GM12873 (cell line): Measurements from ENCODE around the gene NME3.

Experiments used
- CTCF ChIP-seq: IDR thresholded peaks from 2 replicates; pipeline ENCODE4 v1.5.1; 2012; ENCODE audit warnings: low read depth, mild to moderate bottlenecking, moderate library complexity, low read length, control low read depth; ENCODE audit not compliant: insufficient read depth; ENCODE audit errors: missing control alignments

NME3 gene

GRCh38 chr16:1808691-1809090, 37.3 kb upstream of the NME3 start:
- no peak for TF ChIP-seq CTCF

DNA sequence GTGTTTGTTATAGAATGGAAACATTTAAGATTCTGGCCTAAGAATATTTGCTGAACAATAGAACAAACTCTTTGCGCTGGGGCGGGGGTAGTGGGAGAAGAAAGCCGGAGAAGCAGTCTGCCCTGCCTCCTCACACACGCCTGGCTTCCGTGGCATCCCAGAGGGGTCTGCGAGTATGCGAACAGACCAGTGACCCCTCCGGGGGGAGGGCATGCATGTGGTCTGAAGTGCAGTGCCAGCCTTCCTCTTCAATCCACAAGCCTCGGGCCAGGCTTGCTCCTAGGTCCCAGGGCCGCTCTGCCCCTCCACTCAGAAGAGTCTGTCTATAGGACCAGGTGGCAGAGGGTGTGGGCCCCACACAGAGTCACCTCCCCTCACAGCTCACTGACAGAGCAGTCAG, 36.3 kb upstream of the NME3 start:
- TF ChIP-seq CTCF: no peak

DNA sequence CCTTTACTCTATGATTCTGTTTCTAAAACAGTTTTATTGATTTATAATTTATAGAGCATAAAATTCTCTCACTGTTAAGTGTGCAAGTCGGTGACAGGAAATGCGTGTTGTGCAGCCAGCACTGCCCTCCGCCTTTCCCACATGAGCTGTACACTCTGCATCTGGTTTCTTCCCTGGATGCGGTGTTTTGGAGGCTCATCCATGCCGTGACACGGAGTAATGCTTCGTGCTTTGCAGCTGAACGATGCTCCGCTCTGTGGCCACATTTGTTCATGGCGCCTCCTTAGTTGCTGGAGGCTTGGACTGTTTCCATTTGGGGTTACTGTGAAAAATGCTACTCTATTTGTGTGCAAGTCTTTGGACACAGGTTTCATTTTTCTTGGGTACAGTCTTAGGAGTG, 29.4 kb upstream of the NME3 start:
- TF ChIP-seq CTCF: no peak

GRCh38 chr16:1794908-1795666, 23.7 kb upstream of the NME3 start:
- TF ChIP-seq CTCF: no peak

GRCh38 chr16:1794221-1794871, 23.0 kb upstream of the NME3 start:
- TF ChIP-seq CTCF: no peak

DNA sequence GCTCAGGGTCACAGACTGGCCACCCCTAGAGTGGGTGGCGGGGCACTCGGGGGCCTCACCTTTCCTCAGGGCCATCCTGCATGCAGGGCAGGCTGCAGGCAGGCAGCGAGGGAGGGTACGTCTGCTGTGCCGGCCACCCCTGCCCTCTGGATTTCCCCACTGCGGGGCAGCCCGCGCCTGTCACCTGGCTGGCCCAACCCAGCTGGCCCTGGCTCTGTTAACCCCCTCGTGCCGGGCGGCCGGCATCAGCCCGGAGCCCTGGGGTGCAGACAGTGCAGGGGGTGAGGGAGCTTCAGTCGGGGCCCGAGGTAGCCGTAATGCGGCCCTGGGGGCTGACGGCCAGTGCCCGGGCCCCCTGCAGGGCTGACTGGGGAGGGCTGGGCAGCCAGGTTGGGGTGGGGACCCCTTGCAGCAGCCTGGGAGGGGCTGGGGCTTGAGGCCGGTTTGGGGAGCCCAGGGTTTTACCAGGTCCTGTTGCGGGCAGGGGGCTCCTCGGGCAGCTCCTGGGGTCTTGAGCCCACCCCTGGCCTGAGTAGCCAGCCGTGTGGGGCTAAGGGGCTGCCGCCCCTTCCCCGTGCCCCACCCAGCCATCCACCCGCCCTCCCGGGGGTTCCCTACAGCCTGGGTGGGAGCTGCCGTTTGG, 22.4 kb upstream of the NME3 start, which contains the start of gene IGFALS:
Gene IGFALS (minus strand): TSS at position 128 of the 643 bp plus-strand sequence. CDS start 53 bp downstream, at position 75.
- no peak for TF ChIP-seq CTCF
